GM10248 (cell line): ENCODE results near the gene STEAP2.
A peak's percentile ranks its signal among the peaks of the same experiment; 100 is the strongest.

Experiments used
- CTCF ChIA-PET: fragments of 300-600 bp; sonication (Branson Sonifier 250); formaldehyde crosslinking; extraction: SDS; loops from one replicate; lab custom pipeline; 2021; ENCODE audit warnings: antibody characterized with exemption; lab: Yijun Ruan, JAX
- POLR2A ChIA-PET: fragments of 350-650 bp; sonication (Branson Sonifier 250); formaldehyde crosslinking; extraction: SDS; loops from one replicate; lab custom pipeline; 2020; ENCODE audit warnings: antibody characterized with exemption; lab: Yijun Ruan, JAX
- DNase-seq: peaks from one replicate; pipeline ENCODE4 v3.0.0; 2012; ENCODE audit errors: extremely low spot score
- CTCF ChIP-seq: IDR thresholded peaks from 2 replicates; pipeline ENCODE4 v1.5.1; 2012; ENCODE audit warnings: mild to moderate bottlenecking, low read depth; ENCODE audit errors: extremely low read depth, missing control alignments, control extremely low read depth

STEAP2 gene

DNA sequence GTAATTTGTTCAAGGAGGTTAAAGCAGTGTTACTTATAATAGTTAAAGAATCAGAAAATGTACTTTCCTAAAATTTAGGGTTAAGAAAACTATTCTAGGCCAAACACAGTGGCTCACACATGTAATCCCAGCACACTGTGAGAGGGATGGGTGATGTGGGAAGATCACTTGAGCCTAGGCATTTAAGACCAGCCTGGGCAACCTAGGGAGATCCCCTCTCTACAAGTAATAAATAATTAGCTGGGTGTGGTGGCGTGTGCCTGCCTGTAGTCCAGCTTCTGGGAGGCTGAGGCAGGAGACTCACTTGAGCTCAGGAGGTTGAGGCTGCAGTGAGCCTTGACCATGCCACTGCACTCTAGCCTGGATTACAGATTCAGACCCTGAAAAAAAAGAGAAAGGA is 3.6 kb upstream of the STEAP2 start:
- POLR2A ChIA-PET, result no interaction called here
- no peak for DNase-seq
- TF ChIP-seq CTCF, result no peak
- CTCF ChIA-PET, result interaction anchor here (1.1 to 1.7 kb wide), 2 partner anchors 13 to 54 kb away, joined by 3 to 4 read pairs; partner anchors contain the start of gene STEAP1

DNA sequence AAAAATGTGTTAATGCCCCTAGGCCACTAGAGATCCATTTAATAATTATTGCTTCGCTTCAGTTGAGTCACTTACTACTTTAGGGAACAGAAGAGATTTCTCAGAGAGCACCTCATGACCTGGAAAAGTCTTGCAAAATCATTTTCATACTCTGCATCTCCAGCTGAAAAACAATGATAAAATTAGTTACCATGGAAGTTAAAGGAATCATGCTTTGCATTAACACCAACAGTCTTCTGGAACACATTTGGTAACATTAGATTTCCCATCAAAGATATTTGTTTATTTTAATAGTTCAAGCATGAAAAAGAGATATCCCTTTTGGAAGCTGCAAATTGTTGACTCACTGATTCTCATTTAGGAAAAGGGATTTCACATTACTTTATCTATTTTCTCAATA is 1.8 kb upstream of the STEAP2 start:
- DNase-seq, result no peak
- no peak for TF ChIP-seq CTCF
- POLR2A ChIA-PET, result no interaction called here
- CTCF ChIA-PET, result interaction anchor here (2.4 kb wide), 1 partner anchor 43 kb away, joined by 5 read pairs; no protein-coding TSS in a partner anchor

GRCh38 chr7:90210475-90210874 is 1.1 kb upstream of the STEAP2 start:
- no peak for TF ChIP-seq CTCF
- no peak for DNase-seq
- CTCF ChIA-PET, result interaction anchor here (0.7 to 3.3 kb wide), 8 partner anchors 14 to 210 kb away, joined by 3 to 14 read pairs (median 8); partner anchors contain the start of gene FAM237B
- POLR2A ChIA-PET, result no interaction called here

DNA sequence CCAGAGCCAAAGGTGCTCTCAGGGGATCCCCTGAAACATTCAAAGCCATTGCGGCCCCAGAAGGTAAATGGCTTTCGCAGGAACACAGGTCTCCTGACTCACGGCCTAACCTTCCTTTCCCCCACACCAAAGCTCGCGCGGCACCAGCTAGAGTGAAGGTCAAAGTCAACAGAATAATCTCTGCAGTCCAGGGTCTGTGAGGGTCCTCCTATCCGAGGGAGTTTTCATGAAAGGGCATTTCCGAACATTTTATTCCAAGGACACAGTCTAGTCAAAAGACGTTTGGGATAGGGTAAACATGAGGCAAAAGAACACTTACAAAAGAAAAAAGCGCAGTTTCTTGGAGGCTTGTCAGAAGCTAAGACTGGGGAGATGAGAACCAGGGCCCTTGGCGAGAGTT is 559 bp upstream of the STEAP2 start:
- no peak for TF ChIP-seq CTCF
- ChIA-PET CTCF (interaction anchor here (0.7 to 3.3 kb wide), 19 partner anchors 14 to 217 kb away, joined by 3 to 16 read pairs (median 5); partner anchors contain the start of genes FAM237B and STEAP1), POLR2A (no interaction called here)
- DNase-seq, result no peak

DNA sequence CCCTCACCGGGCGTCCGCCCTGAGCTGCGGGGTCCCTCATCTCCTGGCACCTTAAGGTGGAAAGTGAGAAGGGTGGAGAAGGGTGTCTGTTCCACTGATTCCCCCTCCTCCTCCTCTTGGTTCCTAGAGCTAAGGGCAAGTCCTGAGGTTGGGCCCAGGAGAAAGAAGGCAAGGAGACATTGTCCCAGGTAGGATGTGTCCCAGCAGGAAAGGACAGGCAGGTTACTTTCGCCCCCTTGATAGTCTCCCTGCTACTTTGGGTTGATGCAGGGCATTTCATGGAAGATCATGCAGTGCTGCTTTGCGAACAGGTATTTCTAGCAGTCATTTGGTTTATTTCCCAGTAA is 582 bp downstream of the STEAP2 start:
- peak; percentile 24 for DNase-seq
- no peak for TF ChIP-seq CTCF
- ChIA-PET POLR2A (no interaction called here), CTCF (interaction anchor here (1.1 to 3.3 kb wide), 15 partner anchors 13 to 216 kb away, joined by 3 to 16 read pairs (median 6); partner anchors contain the start of gene STEAP1)

DNA sequence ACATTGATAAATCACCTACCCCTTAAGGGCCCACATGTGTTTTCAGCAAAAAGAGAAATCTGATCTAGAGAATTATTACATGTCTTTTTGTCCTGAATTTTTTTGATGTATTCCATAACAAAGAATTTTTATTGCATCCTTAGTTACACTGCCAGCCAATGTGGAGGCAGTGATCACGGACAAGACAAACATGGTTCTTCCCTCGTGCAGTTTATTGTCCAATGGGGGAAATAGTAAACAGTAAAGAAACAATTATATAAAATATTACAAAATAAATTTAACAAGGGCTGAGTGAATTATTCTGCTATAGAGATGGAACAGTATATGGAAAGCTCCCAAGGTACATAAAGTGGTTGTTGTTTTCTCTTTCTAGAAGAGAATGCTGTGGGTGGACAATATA is 2.0 kb downstream of the STEAP2 start:
- ChIA-PET CTCF (interaction anchor here (0.9 to 3.3 kb wide), 6 partner anchors 14 to 207 kb away, joined by 3 to 8 read pairs (median 4); no protein-coding TSS in a partner anchor), POLR2A (no interaction called here)
- no peak for DNase-seq
- no peak for TF ChIP-seq CTCF
